ENCODE results near the gene ANKS1A.
"Not testable (repeated sequence)": the region's sequence is repeated elsewhere in the genome, so short reads cannot be mapped to it uniquely, and the experiment has no call there.

The ANKS1A gene

DNA sequence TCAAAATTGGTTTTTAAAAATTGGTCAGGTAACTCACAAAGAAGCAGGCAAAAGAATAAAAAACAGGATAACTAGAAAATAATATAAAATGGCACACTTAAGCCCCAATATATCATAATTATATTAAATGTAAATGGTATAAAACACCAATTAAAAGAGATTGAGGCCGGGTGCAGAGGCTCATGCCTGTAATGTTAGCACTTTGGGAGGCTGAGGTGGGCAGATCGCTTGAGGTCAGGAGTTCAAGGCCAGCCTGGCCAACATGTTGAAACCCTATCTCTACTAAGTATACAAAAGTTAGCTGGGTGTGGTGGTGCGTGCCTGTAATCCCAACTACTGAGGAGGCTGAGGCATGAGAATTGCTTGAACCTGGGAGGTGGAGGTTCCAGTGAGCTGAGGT is 216.0 kb downstream of the ANKS1A start:
- H3K4me3 ChIP-seq (ENCODE audit: control insufficient read depth, low read depth, low read length) = no peak overlapping the region
- TF ChIP-seq, protein P1, sequence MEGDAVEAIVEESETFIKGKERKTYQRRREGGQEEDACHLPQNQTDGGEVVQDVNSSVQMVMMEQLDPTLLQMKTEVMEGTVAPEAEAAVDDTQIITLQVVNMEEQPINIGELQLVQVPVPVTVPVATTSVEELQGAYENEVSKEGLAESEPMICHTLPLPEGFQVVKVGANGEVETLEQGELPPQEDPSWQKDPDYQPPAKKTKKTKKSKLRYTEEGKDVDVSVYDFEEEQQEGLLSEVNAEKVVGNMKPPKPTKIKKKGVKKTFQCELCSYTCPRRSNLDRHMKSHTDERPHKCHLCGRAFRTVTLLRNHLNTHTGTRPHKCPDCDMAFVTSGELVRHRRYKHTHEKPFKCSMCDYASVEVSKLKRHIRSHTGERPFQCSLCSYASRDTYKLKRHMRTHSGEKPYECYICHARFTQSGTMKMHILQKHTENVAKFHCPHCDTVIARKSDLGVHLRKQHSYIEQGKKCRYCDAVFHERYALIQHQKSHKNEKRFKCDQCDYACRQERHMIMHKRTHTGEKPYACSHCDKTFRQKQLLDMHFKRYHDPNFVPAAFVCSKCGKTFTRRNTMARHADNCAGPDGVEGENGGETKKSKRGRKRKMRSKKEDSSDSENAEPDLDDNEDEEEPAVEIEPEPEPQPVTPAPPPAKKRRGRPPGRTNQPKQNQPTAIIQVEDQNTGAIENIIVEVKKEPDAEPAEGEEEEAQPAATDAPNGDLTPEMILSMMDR (conservative IDR thresholded peaks at IDR 0.05; ENCODE audit: control insufficient read depth, insufficient read depth, low read depth, low read length) = no peak
- no peak for DNase-seq (ENCODE audit: low read depth)

DNA sequence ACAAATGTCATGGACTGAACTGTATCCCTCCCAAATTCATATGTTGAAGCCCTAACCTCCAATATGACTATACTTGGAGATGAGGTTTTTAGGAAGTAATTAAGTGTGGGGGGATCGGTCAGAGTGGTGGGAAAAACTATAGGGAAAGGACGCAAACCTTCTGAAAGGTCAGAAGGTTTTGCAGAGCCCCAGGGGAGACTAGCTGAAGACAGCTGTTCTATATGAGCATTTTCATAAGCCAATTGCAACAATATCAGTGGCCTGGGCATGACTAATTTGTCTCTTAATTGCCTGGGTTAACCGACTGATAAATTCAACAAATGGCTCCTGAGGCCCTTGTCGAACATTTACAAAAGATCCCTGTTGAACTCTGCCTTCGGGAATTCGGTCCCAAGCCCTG is 217.0 kb downstream of the ANKS1A start:
- DNase-seq (ENCODE audit: low read depth); H3K4me3 ChIP-seq (ENCODE audit: control insufficient read depth, low read depth, low read length): not testable (repeated sequence)

DNA sequence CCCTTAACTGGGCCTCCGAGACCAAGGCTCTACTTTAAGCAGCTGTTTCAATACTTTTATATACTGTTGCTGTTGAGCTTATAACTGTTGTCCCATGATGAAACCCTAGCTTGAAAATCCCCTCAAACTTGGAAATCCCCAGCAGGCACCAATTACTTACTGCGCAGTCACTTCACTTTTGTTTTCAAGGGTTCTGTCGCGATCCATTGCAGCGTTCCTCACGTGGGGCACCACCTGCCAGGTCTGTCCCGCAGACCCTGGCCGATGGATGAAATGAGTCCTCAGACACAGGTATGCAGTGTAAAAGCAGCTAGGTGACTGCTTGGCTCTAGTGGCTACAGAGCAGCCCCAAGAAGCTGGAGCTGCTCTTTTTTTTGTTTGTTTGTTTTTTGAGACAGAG is 218.2 kb downstream of the ANKS1A start:
- not testable (repeated sequence) for H3K4me3 ChIP-seq (ENCODE audit: control insufficient read depth, low read depth, low read length); DNase-seq (ENCODE audit: low read depth)

DNA sequence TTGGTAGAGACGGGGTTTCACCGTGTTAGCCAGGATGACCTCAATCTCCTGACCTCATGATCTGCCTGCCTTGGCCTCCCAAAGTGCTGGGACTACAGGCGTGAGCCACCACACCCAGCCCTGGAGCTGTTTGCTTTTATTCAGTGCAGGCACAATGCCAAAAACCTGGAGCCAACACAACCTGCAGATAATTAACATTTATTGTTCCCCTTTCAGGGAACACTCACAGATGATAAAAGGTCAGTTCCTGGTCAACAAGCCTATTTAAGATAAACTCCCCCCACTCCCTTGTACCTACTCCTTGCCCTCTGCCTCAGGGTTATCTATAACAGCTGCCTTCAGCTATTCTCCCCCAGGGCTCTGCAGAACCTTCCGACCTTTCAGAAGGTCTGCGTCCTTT is 218.7 kb downstream of the ANKS1A start:
- DNase-seq (ENCODE audit: low read depth); H3K4me3 ChIP-seq (ENCODE audit: control insufficient read depth, low read depth, low read length): not testable (repeated sequence)

DNA sequence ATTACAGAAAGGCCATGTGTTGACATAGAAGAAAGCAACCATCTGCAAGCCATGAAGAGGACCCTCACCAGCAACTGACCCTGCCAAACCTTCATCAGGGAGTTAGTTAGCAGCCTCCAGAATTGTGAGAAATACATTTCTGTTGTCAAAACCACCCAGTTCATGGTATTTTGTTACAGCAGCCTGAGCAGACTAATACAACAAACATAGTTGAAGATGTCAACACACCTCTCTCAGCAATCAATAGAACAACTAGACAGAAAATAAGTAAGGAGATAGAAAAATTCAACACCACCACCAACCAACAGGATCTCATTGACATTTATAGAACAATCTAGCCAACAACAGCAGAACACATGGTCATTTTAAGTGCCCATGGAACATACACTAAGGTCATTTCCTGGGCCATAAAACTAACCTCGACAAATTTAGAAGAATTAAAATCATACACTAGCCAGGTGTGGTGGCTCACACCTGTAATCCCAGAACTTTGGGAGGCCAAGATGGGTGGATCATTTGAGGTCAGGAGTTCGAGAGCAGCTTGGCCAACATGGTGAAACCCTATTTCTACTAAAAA is 219.3 kb downstream of the ANKS1A start:
- TF ChIP-seq, protein P1 (conservative IDR thresholded peaks at IDR 0.05; ENCODE audit: control insufficient read depth, insufficient read depth, low read depth, low read length) = no peak
- DNase-seq (ENCODE audit: low read depth) = no peak
- H3K4me3 ChIP-seq (ENCODE audit: control insufficient read depth, low read depth, low read length) = no peak overlapping the region

DNA sequence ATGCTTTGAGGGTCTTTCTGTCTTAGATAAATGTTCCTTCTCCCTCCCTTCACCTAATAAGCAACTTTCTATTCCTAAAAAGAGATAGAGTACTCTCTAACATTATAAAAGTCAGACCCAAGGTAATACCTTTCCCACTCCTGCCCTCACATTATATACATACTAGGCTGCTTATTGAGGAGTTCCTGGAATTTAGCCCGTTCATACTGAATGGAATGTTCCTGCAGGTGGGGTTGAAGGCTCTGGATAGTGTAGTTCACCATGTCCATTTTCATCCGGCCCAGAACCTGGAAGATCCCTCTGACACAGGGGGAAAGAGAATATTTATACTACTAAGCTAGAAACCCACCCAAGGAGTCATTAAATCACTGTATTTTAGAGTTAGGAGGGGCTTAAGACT is 231.7 kb downstream of the ANKS1A start:
- no peak for DNase-seq (ENCODE audit: low read depth)
- no peak overlapping the region for H3K4me3 ChIP-seq (ENCODE audit: control insufficient read depth, low read depth, low read length)
- TF ChIP-seq, protein P1 (conservative IDR thresholded peaks at IDR 0.05; ENCODE audit: control insufficient read depth, insufficient read depth, low read depth, low read length) = no peak

DNA sequence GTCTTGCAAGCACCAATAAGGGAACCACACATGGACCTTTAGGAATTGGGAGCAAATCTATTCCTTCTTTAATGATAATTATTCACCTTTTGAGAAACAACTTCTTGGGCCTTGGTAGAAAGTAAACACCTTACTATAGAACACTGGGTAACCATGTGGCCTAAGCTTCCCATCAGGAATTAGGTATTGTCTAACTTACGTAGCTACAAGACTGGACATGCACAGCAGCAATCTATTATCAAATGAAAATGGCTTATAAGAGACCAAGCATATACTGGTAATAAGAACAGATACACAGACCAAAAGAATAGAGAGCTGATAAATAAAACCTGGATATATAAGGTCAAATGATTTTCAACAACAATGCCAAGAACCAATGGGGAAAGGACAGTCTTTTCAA is 235.3 kb downstream of the ANKS1A start:
- TF ChIP-seq, protein P1 (conservative IDR thresholded peaks at IDR 0.05; ENCODE audit: control insufficient read depth, insufficient read depth, low read depth, low read length) = no peak
- DNase-seq (ENCODE audit: low read depth) = no peak
- no peak overlapping the region for H3K4me3 ChIP-seq (ENCODE audit: control insufficient read depth, low read depth, low read length)

DNA sequence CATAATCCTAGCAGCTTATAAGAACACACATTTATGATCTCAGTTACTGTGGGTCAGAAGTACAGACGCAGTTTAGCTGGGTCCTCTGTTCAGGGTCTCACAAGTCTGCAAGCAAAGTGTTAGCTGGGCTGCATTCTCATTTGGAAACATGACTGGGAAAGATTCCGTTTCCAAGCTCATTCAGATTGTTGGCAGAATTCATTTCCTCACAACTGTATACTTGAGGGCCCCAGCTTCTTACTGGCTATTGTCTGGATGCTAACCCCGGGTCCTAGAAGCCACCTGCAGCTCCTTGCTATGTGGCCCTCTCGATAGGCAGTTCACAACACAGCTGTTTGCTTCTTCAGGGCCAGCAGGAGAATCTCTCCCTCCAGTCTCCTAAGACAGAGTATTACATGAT is 239.0 kb downstream of the ANKS1A start:
- TF ChIP-seq, protein P1 (conservative IDR thresholded peaks at IDR 0.05; ENCODE audit: control insufficient read depth, insufficient read depth, low read depth, low read length) = no peak
- H3K4me3 ChIP-seq (ENCODE audit: control insufficient read depth, low read depth, low read length) = no peak overlapping the region

More for the DNA sequence above, 239.0 kb downstream of the ANKS1A start:
- no peak for DNase-seq (ENCODE audit: low read depth)

All from fibroblast of mammary gland (primary cell).